Epithelial cell of umbilical artery (primary cell): Measurements from ENCODE around the gene PIEZO2. TPM values are rescaled to one million over a fixed set of nuclear protein-coding genes. Genes with fewer than 3 reads are reported as not detected.

Experiments
- total RNA-seq: library from RNA; depleted of rRNA; stranded (reverse); fragments of >200 nt; gene quantifications from 2 replicates; pipeline ENCODE4 v1.2.3, GENCODE V29; 2014

The PIEZO2 gene
- 0.32 and 2.6 TPM in 2 replicates for total RNA-seq

DNA sequence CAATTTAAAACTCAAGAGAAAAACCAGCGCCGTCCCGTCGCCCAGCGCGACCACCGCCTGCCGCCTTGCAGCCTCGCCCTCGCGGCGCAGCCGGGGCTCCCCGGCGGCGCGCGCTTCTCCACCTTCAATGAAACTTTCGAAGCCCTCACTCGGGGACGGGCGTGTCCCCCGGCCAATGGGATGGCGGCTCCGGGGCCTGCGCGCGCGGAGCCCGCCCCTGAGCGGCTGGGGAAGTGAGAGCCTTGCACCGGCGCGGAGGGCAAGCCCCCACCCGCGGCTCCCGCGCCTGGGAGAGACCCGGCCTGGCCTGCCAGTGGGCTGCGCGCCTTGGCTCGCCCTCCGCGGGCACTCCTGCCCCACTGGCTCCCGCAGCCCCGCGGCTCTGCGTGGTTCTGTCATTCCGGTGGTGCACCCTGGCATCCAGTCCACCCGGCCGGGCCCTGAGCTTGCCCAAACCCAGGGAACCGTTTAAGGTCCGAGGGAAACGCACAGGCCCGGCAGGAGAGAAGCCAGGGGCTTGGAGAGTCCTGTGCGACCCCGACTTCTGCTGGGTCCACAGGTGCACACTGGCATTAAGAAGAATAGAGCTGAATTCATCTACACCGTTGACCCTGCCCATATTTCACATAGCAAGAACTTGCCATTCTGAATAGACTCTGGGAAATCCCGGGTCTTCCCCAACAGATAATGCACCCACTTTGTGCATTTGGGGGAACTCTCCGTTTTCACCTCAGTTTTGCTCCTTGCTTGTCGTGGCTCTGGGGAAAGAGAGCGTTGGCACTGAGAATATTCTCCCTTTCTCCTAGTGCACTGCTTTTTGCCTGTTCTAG is at the start of gene PIEZO2:
Gene PIEZO2 (minus strand): TSS at position 129 of the 830 bp plus-strand sequence. CDS start 981 bp downstream, outside the sequence.

